Urothelium cell line (cell line): ENCODE data around the gene C5AR2.
"Not testable (repeated sequence)": the region's sequence is repeated elsewhere in the genome, so short reads cannot be mapped to it uniquely, and the experiment has no call there.

Source experiments
- DNase-seq: peaks from one replicate; pipeline ENCODE4 v3.0.0; 2011; ENCODE audit warnings: low spot score, mixed read lengths
- FAIRE-seq: peaks from 2 replicates; lab custom pipeline; 2011; peaks lifted over from hg19 to GRCh38; lab: Jason Lieb, UNC

Gene C5AR2

GRCh38 chr19:47381121-47381520 is 49.1 kb downstream of the C5AR2 start:
- FAIRE-seq (no peak), DNase-seq (no peak)

GRCh38 chr19:47381653-47382279 is 49.8 kb downstream of the C5AR2 start:
- DNase-seq (no peak), FAIRE-seq (no peak)

GRCh38 chr19:47383890-47384289 is 51.9 kb downstream of the C5AR2 start:
- FAIRE-seq = not testable (repeated sequence)

GRCh38 chr19:47384533-47384932 is 52.6 kb downstream of the C5AR2 start:
- not testable (repeated sequence) for DNase-seq, FAIRE-seq

More at GRCh38 chr19:47383890-47384289, 51.9 kb downstream of the C5AR2 start:
- DNase-seq = not testable (repeated sequence)

- not testable (repeated sequence) for DNase-seq, FAIRE-seq
These were observed 54.6 kb downstream of the C5AR2 start for GRCh38 chr19:47386582-47386981.

- not testable (repeated sequence) for FAIRE-seq, DNase-seq
These were observed 55.6 kb downstream of the C5AR2 start for GRCh38 chr19:47387623-47388022.

- not testable (repeated sequence) for FAIRE-seq, DNase-seq
These were observed 56.7 kb downstream of the C5AR2 start for GRCh38 chr19:47388721-47389120.

GRCh38 chr19:47389150-47389556 is 57.2 kb downstream of the C5AR2 start:
- no peak for FAIRE-seq
- no peak for DNase-seq

- DNase-seq (no peak), FAIRE-seq (no peak)
These were observed 58.8 kb downstream of the C5AR2 start for GRCh38 chr19:47390533-47391488.

GRCh38 chr19:47391510-47392223 is 59.7 kb downstream of the C5AR2 start:
- FAIRE-seq (no peak), DNase-seq (peak; percentile 77)
